HepG2 (cell line): ENCODE measurements around the gene PAPPA2. TPM values are rescaled to one million over a fixed set of nuclear protein-coding genes. Genes with fewer than 3 reads are reported as not detected.

ENCODE experiments used
- ATAC-seq: fragments of 200-7000 bp; cut with Tn5 transposase; 3 replicates; pipeline ENCODE4 v1.9.1; 2020; ENCODE audit warnings: mild to moderate bottlenecking, moderate library complexity
- BruUV-seq: library from RNA; stranded (reverse); fragments of 400-500 nt; replicated peaks from 2 replicates; lab custom pipeline; 2021; lab: Mats Ljungman, UMichigan
- CTCF ChIA-PET: fragments of 300-600 bp; formaldehyde crosslinking; extraction: SDS; loops from one replicate; lab custom pipeline; 2021; ENCODE audit warnings: low total read pairs, inconsistent platforms, low intra/inter-chr PET ratio; lab: Yijun Ruan, JAX
- POLR2A ChIA-PET: fragments of 350-600 bp; sonication (Branson Sonifier 250); formaldehyde crosslinking; loops from one replicate; lab custom pipeline; 2020; ENCODE audit warnings: antibody characterized with exemption, inconsistent platforms; lab: Yijun Ruan, JAX
- DNase-seq: peaks from one replicate; pipeline ENCODE4 v3.0.0-alpha.2; 2015; ENCODE audit warnings: low spot score
- FAIRE-seq: peaks from 3 replicates; lab custom pipeline; 2011; peaks lifted over from hg19 to GRCh38; lab: Jason Lieb, UNC
- H2AFZ ChIP-seq: one replicate; pipeline ENCODE4 v1.6.1; 2011; ENCODE audit warnings: low read length, inconsistent platforms
- H3K27ac ChIP-seq: fragments of 300-600 bp; 3 replicates; pipeline ENCODE4 v1.8.0; 2011; ENCODE audit warnings: mixed run types, mild to moderate bottlenecking, mixed read lengths, low read length, inconsistent platforms; ENCODE audit not compliant: insufficient read depth; ENCODE audit errors: extremely low read length
- H3K27me3 ChIP-seq, 2 experiments: fragments of 200-600 bp in 1 of 2; 2 replicates in 1 of 2; 3 replicates in 1 of 2; pipeline versions ENCODE4 v1.6.0 to v1.8.0; 2011; ENCODE audit warnings: low read length in 2 of 2, mild to moderate bottlenecking in 2 of 2, moderate library complexity in 2 of 2, inconsistent platforms in 1 of 2; ENCODE audit not compliant: insufficient read depth in 2 of 2, control insufficient read depth in 1 of 2
- H3K36me3 ChIP-seq, 2 experiments: fragments of 200-600 bp in 1 of 2; replicated peaks in 1 of 2; 2 replicates in 1 of 2; 3 replicates in 1 of 2; pipeline versions ENCODE4 v1.5.1 to v1.8.0; 2011; ENCODE audit warnings: low read length in 2 of 2, inconsistent platforms in 1 of 2; ENCODE audit not compliant: insufficient read depth in 2 of 2, control insufficient read depth in 1 of 2
- H3K4me1 ChIP-seq: 2 replicates; pipeline ENCODE4 v1.5.1; 2012; ENCODE audit warnings: low read length, inconsistent platforms; ENCODE audit not compliant: insufficient read depth
- H3K4me2 ChIP-seq: 2 replicates; pipeline ENCODE4 v1.6.0; 2011; ENCODE audit warnings: low read depth, low read length, inconsistent platforms
- H3K4me3 ChIP-seq, 3 experiments: fragments of 200-600 bp in 1 of 3; sonication (generic), shearing (Covaris generic) in 1 of 3; replicated peaks in 1 of 3; 2 replicates each; pipeline ENCODE4 v1.5.1; 2011 to 2016; ENCODE audit warnings: low read length in 3 of 3, inconsistent platforms in 2 of 3, low read depth in 2 of 3, mild to moderate bottlenecking in 2 of 3, control low read depth in 1 of 3, mixed read lengths in 1 of 3; ENCODE audit not compliant: insufficient read depth in 1 of 3
- H3K79me2 ChIP-seq: one replicate; pipeline ENCODE4 v1.6.1; 2011; ENCODE audit warnings: low read length, inconsistent platforms; ENCODE audit not compliant: insufficient read depth
- H3K9ac ChIP-seq: 2 replicates; pipeline ENCODE4 v1.6.0; 2011; ENCODE audit warnings: mild to moderate bottlenecking, low read depth, low read length, inconsistent platforms; ENCODE audit not compliant: insufficient read depth
- H3K9me3 ChIP-seq: 2 replicates; pipeline ENCODE4 v1.5.1; 2012; ENCODE audit warnings: mild to moderate bottlenecking, low read length
- H4K20me1 ChIP-seq: 2 replicates; pipeline ENCODE4 v1.6.0; 2011; ENCODE audit warnings: inconsistent platforms, mild to moderate bottlenecking, low read length, moderate library complexity; ENCODE audit not compliant: insufficient read depth
- ATF1 ChIP-seq: IDR thresholded peaks from 2 replicates; pipeline ENCODE4 v1.6.1; 2016; ENCODE audit warnings: mild to moderate bottlenecking, control low read depth
- GPN1 ChIP-seq: sonication (generic); formaldehyde crosslinking; IDR thresholded peaks from 2 replicates; pipeline ENCODE4 v1.5.1; 2020; ENCODE audit warnings: missing genetic modification reagents, borderline replicate concordance
- KLF9 ChIP-seq: IDR thresholded peaks from 2 replicates; pipeline ENCODE4 v1.6.1; 2016; ENCODE audit warnings: low read depth
- MAFF ChIP-seq: IDR thresholded peaks from 2 replicates; pipeline ENCODE4 v1.6.1; 2011; ENCODE audit warnings: low read depth, low read length, improper control_type of control experiment
- NR2F2 ChIP-seq: IDR thresholded peaks from 2 replicates; pipeline ENCODE4 v1.6.1; 2012; ENCODE audit warnings: low read depth, inconsistent platforms, borderline replicate concordance
- PPARG ChIP-seq: conservative IDR thresholded peaks from 2 replicates; pipeline ENCODE4 v1.6.1; 2016; ENCODE audit warnings: missing biosample characterization, missing genetic modification reagents
- RCOR2 ChIP-seq: IDR thresholded peaks from 2 replicates; pipeline ENCODE4 v1.6.1; 2016; ENCODE audit warnings: missing biosample characterization, missing genetic modification reagents
- SOX13 ChIP-seq, 3 experiments: fragments of 450-650 bp in 1 of 3; sonication (generic) in 1 of 3; formaldehyde crosslinking in 1 of 3; IDR thresholded peaks in 2 of 3; conservative IDR thresholded peaks in 1 of 3; 2 replicates each; pipeline versions ENCODE4 v1.5.0 to v1.6.1; 2016 to 2020; ENCODE audit warnings: antibody characterized with exemption in 1 of 3, mild to moderate bottlenecking in 1 of 3, missing compliant biosample characterization in 1 of 3, missing genetic modification reagents in 1 of 3, moderate library complexity in 1 of 3
- SP1 ChIP-seq, 2 experiments: fragments of 450-650 bp in 1 of 2; sonication (generic) in 1 of 2; formaldehyde crosslinking in 1 of 2; IDR thresholded peaks; 2 replicates each; pipeline versions ENCODE4 v1.4.0 to v1.6.1; 2016 to 2020; ENCODE audit warnings: missing genetic modification reagents in 1 of 2
- ZFP36 ChIP-seq: fragments of 150-350 bp; IDR thresholded peaks from 2 replicates; pipeline ENCODE4 v1.6.1; 2018; ENCODE audit warnings: borderline replicate concordance, low read length, low read depth; ENCODE audit not compliant: partially characterized antibody
- ZFP36L1 ChIP-seq: sonication (generic); formaldehyde crosslinking; IDR thresholded peaks from 2 replicates; pipeline ENCODE4 v1.8.0; 2022; ENCODE audit warnings: mild to moderate bottlenecking, missing genetic modification reagents, moderate library complexity
- ZNF547 ChIP-seq: sonication (generic); formaldehyde crosslinking; IDR thresholded peaks from 2 replicates; pipeline ENCODE4 v1.5.1; 2020; ENCODE audit warnings: mild to moderate bottlenecking, missing genetic modification reagents
- ZZZ3 ChIP-seq: sonication (generic); formaldehyde crosslinking; IDR thresholded peaks from 2 replicates; pipeline ENCODE4 v1.4.0; 2020; ENCODE audit warnings: missing genetic modification reagents, mild to moderate bottlenecking, borderline replicate concordance
- WGBS: methylation state at CpG from one replicate; pipeline ENCODE4 v1.1.6; 2017; ENCODE audit warnings: low lambda C conversion rate; 5-methylcytosine and 5-hydroxymethylcytosine counted together
- in situ Hi-C: cut with HindIII; loops from 2 replicates; pipeline ENCODE4 v1.10.0; 2017; ENCODE audit warnings: low pct_unique_long_range_greater_than_20kb; ENCODE audit not compliant: extremely low pct_ligation_motif_present
- intact Hi-C: fragments of 100-400 bp; cut with micrococcal nuclease; formaldehyde crosslinking; loops from one replicate; pipeline ENCODE4 v1.10.0; 2022; ENCODE audit not compliant: unreplicated experiment
- polyA plus RNA-seq, 8 experiments: library from polyadenylated mRNA; depleted of rRNA in 3 of 8; stranded (reverse) in 7 of 8; unstranded in 1 of 8; fragments of >200 nt; fragmentation: Illumina TruSeq in 4 of 8; extraction: Trizol in 4 of 8; gene quantifications; 2 replicates each; pipeline versions ENCODE4 v1.2.1 to v1.2.3, GENCODE V29; 2011 to 2016; ENCODE audit warnings: low read depth in 4 of 8, missing spikeins in 1 of 8, mixed read lengths in 1 of 8; ENCODE audit not compliant: insufficient read depth in 1 of 8
- total RNA-seq, 5 experiments: library from RNA; depleted of rRNA; stranded (reverse); fragments of >200 nt; fragmentation: Illumina TruSeq; extraction: Trizol; gene quantifications; 2 replicates each; pipeline ENCODE4 v1.2.3, GENCODE V29; 2016; ENCODE audit warnings: low read depth in 1 of 5
- TF ChIP-seq, protein P1 (sequence below): sonication (generic); formaldehyde crosslinking; IDR thresholded peaks from 2 replicates; pipeline ENCODE4 v1.5.0; 2020; ENCODE audit warnings: missing genetic modification reagents
- TF ChIP-seq, protein P2 (sequence below): sonication (generic); formaldehyde crosslinking; IDR thresholded peaks from 2 replicates; pipeline ENCODE4 v1.4.0; 2020; ENCODE audit warnings: missing genetic modification reagents
- TF ChIP-seq, protein P3 (sequence below): sonication (generic); formaldehyde crosslinking; IDR thresholded peaks from 2 replicates; pipeline ENCODE4 v1.9.0; 2021; ENCODE audit warnings: missing genetic modification reagents, borderline replicate concordance

The PAPPA2 gene
- total and polyA plus RNA-seq, 2 of the 13 experiments (the other 11 are each of a cell fraction or from before 2014, with no cell fraction given) = 0.01 TPM; not detected in 1

DNA sequence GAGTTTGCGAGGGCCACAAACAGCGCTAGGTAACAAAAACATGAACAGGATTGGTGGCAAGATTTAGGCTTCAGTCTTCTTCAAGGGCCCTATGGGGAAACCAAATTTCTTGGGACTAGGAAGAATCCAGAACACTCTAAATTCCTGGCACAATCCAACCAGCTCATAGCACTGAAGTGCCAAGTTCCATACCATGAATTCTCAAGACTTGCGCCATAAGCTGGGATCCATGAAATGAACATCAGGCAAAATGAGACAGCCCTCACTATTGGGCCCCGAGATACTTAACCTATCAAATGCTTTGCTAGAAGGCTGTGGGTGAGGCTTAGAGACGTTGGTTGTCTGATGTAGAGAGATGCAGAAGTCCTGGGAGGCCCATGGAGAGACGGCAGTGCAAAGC is 322.1 kb downstream of the PAPPA2 start:
- ATAC-seq (no peak), FAIRE-seq (no peak), DNase-seq (no peak)
- Histone ChIP-seq H3K27ac (no peak overlapping the region), H3K79me2 (no peaks in the 10 kb centered on the region), H3K9me3 (no peaks in the 10 kb centered on the region), H3K4me2 (no peak overlapping the region), H3K4me3 (no peak overlapping the region), H2AFZ (no peak overlapping the region), H3K4me1 (no peaks in the 10 kb centered on the region), H3K9ac (no peak overlapping the region), H3K27me3 (0 out of 5 replicates have a peak, but pooled peaks cover 0 to 3% of the 10 kb centered on the region in 2 experiments), H4K20me1 (no peaks in the 10 kb centered on the region), H3K36me3 (no peaks in the 10 kb centered on the region)
- TF ChIP-seq KLF9 (CRISPR knock-in tag) = no peak
- TF ChIP-seq, protein P1, sequence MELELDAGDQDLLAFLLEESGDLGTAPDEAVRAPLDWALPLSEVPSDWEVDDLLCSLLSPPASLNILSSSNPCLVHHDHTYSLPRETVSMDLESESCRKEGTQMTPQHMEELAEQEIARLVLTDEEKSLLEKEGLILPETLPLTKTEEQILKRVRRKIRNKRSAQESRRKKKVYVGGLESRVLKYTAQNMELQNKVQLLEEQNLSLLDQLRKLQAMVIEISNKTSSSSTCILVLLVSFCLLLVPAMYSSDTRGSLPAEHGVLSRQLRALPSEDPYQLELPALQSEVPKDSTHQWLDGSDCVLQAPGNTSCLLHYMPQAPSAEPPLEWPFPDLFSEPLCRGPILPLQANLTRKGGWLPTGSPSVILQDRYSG = no peak
- TF ChIP-seq ATF1 (CRISPR knock-in tag) = no peak
- no peak for TF ChIP-seq MAFF
- no peak for TF ChIP-seq ZZZ3 (CRISPR knock-in tag)
- TF ChIP-seq, protein P2, sequence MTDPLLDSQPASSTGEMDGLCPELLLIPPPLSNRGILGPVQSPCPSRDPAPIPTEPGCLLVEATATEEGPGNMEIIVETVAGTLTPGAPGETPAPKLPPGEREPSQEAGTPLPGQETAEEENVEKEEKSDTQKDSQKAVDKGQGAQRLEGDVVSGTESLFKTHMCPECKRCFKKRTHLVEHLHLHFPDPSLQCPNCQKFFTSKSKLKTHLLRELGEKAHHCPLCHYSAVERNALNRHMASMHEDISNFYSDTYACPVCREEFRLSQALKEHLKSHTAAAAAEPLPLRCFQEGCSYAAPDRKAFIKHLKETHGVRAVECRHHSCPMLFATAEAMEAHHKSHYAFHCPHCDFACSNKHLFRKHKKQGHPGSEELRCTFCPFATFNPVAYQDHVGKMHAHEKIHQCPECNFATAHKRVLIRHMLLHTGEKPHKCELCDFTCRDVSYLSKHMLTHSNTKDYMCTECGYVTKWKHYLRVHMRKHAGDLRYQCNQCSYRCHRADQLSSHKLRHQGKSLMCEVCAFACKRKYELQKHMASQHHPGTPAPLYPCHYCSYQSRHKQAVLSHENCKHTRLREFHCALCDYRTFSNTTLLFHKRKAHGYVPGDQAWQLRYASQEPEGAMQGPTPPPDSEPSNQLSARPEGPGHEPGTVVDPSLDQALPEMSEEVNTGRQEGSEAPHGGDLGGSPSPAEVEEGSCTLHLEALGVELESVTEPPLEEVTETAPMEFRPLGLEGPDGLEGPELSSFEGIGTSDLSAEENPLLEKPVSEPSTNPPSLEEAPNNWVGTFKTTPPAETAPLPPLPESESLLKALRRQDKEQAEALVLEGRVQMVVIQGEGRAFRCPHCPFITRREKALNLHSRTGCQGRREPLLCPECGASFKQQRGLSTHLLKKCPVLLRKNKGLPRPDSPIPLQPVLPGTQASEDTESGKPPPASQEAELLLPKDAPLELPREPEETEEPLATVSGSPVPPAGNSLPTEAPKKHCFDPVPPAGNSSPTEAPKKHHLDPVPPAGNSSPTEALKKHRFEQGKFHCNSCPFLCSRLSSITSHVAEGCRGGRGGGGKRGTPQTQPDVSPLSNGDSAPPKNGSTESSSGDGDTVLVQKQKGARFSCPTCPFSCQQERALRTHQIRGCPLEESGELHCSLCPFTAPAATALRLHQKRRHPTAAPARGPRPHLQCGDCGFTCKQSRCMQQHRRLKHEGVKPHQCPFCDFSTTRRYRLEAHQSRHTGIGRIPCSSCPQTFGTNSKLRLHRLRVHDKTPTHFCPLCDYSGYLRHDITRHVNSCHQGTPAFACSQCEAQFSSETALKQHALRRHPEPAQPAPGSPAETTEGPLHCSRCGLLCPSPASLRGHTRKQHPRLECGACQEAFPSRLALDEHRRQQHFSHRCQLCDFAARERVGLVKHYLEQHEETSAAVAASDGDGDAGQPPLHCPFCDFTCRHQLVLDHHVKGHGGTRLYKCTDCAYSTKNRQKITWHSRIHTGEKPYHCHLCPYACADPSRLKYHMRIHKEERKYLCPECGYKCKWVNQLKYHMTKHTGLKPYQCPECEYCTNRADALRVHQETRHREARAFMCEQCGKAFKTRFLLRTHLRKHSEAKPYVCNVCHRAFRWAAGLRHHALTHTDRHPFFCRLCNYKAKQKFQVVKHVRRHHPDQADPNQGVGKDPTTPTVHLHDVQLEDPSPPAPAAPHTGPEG (CRISPR knock-in tag) = no peak
- no peak for TF ChIP-seq ZFP36L1
- TF ChIP-seq ZNF547 = no peak
- TF ChIP-seq, protein P3, sequence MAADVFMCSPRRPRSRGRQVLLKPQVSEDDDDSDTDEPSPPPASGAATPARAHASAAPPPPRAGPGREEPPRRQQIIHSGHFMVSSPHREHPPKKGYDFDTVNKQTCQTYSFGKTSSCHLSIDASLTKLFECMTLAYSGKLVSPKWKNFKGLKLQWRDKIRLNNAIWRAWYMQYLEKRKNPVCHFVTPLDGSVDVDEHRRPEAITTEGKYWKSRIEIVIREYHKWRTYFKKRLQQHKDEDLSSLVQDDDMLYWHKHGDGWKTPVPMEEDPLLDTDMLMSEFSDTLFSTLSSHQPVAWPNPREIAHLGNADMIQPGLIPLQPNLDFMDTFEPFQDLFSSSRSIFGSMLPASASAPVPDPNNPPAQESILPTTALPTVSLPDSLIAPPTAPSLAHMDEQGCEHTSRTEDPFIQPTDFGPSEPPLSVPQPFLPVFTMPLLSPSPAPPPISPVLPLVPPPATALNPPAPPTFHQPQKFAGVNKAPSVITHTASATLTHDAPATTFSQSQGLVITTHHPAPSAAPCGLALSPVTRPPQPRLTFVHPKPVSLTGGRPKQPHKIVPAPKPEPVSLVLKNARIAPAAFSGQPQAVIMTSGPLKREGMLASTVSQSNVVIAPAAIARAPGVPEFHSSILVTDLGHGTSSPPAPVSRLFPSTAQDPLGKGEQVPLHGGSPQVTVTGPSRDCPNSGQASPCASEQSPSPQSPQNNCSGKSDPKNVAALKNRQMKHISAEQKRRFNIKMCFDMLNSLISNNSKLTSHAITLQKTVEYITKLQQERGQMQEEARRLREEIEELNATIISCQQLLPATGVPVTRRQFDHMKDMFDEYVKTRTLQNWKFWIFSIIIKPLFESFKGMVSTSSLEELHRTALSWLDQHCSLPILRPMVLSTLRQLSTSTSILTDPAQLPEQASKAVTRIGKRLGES (CRISPR knock-in tag) = no peak
- no peak for TF ChIP-seq RCOR2 (CRISPR knock-in tag)
- TF ChIP-seq SP1 (IDR thresholded peaks at IDR 0.05) = no peak
- TF ChIP-seq SP1 (CRISPR knock-in tag; IDR thresholded peaks at IDR 0.05) = no peak
- no peak for TF ChIP-seq GPN1 (CRISPR knock-in tag)
- TF ChIP-seq SOX13 (IDR thresholded peaks at IDR 0.05) = no peak
- no peak for TF ChIP-seq SOX13 (CRISPR knock-in tag; conservative IDR thresholded peaks at IDR 0.05 in 1 of 2, IDR thresholded peaks at IDR 0.05 in 1 of 2)
- no peak for TF ChIP-seq ZFP36
- TF ChIP-seq PPARG (CRISPR knock-in tag) = no peak
- TF ChIP-seq NR2F2 = no peak
- intact Hi-C loops (no loop called here), in situ Hi-C loops (no loop called here)
- ChIA-PET POLR2A (no interaction called here), CTCF (no interaction called here)
- BruUV-seq = no TSS peak
- WGBS = 37% methylated on average over 6 of the region's 6 CpGs
